Measurements from ENCODE around the gene FUCA2.

Gene FUCA2

DNA sequence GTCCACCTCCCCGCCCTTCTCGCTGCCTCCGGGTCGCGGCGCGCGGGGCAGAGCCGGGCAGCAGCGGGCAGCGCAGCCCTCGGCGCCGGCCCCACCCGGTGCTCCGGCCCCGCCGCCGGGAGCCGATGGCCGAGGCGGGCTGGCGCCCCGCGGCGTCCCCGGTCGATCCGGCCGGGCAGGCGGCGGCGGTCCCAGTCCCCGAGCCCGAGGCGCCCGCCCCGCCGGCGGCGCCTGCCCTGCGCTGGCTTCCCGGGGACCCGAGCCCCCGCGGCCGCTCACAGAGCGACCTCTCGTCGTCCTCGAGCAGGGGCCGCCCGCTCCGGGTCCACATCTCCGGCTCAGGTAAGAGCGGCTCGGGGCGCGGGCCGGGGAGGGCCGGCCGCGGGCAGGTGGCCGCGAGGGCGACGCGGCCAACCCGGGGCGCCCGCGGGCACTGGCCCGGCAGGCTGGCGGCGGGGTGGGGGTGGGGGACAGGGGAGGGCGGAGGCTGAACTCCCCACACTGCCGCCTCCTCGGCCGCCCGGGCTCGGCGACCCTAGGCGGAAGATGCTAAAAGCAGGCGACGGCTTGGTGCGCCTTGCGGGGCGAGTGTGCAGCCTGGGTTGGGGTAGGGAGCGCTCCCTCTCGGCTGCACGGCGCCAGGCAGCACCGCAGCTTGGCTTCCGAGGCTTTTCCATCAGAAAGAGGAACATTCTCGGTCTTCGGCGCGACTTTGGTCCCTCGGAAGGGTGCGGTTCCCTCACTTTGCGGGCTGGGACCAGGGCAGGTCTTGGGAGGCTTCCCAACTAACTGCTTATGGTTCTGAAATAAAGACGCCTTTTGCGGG lies 25.6 kb upstream of the FUCA2 start:
- peak overlapping the region; percentile 73 to 77 for H3K9ac ChIP-seq (ENCODE audit: low read depth in 1 of 2, low read length in 2 of 2)

DNA sequence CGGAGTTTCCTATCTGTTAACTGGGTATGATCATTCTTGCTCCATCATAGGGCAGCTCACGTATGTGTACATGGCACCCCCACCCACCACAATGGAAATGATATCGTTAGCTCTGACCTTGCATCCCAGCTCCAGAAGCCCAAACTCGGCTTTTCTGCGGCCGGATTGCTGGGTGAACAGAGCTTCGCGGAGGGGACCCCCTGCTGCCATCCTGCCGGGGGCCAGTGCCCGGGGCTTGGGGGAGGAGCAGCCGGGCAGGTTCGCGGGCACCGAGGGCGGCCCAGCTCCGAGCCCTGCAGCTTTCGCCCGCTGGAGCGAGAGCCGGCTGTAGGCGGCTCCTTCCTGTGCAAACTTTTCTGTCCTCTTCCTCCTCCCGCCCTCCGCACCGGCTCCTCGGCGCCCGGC lies 24.9 kb upstream of the FUCA2 start:
- Histone ChIP-seq H3K4me3 (ENCODE audit: low read depth in 1 of 2, low read length in 2 of 2) (peak overlapping the region; percentile 63 to 67), H3K27me3 (ENCODE audit: control insufficient read depth in 1 of 2, insufficient read depth in 2 of 2, low read length in 2 of 2) (no peaks in the 10 kb centered on the region), H3K36me3 (ENCODE audit: control insufficient read depth in 1 of 2, insufficient read depth in 2 of 2, low read length in 2 of 2) (no peaks in the 10 kb centered on the region), H3K9me3 (ENCODE audit: control insufficient read depth in 1 of 2, low read length in 2 of 2) (no peaks in the 10 kb centered on the region), H3K9ac (ENCODE audit: low read depth in 1 of 2, low read length in 2 of 2) (peak overlapping the region; percentile 58 to 73), H3K4me1 (ENCODE audit: control insufficient read depth in 1 of 2, insufficient read depth in 2 of 2, low read length in 2 of 2) (peaks cover 26 to 44% of the 10 kb centered on the region in 2 donors), H3K27ac (ENCODE audit: low read depth, low read length) (peak overlapping the region; percentile 48)

More for the DNA sequence above, 25.6 kb upstream of the FUCA2 start:
- no peaks in the 10 kb centered on the region for H3K27me3 ChIP-seq (ENCODE audit: control insufficient read depth in 1 of 2, insufficient read depth in 2 of 2, low read length in 2 of 2)
- H3K27ac ChIP-seq (ENCODE audit: low read depth, low read length), result peak overlapping the region; percentile 58
- H3K4me1 ChIP-seq (ENCODE audit: control insufficient read depth in 1 of 2, insufficient read depth in 2 of 2, low read length in 2 of 2), result peaks cover 26 to 48% of the 10 kb centered on the region in 2 donors
- no peaks in the 10 kb centered on the region for H3K36me3 ChIP-seq (ENCODE audit: control insufficient read depth in 1 of 2, insufficient read depth in 2 of 2, low read length in 2 of 2)
- no peaks in the 10 kb centered on the region for H3K9me3 ChIP-seq (ENCODE audit: control insufficient read depth in 1 of 2, low read length in 2 of 2)
- peak overlapping the region; percentile 63 to 81 for H3K4me3 ChIP-seq (ENCODE audit: low read depth in 1 of 2, low read length in 2 of 2)

DNA sequence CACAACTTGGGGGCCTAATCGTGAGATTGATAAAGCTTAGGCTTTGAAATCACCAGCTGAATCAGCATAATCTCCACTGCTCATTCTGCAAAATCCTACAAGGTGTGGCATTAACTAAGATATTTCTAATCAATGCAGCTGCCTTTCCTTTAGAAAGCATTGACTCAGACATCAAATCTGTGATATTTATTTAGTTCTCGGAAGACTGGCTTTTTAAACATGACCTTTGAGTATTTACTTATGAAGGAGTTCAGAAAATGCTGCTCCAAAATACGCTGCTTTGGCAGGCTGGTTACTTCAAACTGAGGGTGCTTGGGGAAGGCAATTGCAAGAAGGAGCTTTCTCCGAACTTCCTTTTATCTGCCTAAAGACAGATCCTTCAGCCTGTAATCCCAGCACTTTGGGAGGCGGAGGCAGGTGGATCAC lies 23.7 kb upstream of the FUCA2 start:
- Histone ChIP-seq H3K9me3 (ENCODE audit: control insufficient read depth in 1 of 2, low read length in 2 of 2) (no peaks in the 10 kb centered on the region), H3K27ac (ENCODE audit: low read depth, low read length) (no peak overlapping the region)

DNA sequence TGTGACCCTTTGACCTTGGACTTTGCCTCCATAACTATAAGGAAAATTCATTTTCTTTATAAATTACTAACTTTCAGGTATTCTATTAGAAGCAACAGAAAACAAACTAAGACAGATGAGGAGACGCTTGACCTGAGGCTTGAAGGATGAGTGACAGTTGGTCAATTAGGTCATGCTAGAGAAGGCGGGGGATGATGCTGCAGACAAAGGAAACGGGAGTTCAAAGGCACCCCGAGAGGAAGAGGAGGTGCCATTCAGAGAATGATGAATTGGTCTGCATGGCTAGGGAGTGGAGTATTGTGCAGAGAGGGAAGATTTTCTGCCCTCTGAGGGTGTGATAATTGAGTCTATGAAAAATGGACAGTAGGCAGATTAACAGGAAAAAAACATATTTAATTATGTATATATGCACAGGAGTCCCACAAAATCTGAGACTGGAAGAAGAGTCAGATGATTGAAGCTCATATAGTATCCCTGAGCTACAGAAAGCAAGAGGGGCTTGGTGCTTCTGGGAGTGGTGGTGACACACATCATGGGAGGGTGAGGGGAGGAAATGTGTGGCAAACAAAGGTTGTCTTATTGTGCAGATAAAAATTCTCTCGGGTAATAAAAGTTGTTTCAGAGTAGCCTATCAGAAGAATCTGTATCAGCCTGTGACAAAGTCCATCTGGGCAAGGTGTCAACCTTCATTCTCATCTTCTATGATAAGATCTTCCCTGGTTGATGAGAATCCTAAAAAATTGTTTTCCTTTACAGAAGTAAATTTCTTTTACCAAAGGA lies 20.4 kb upstream of the FUCA2 start:
- no peak overlapping the region for H3K27ac ChIP-seq (ENCODE audit: low read depth, low read length)
- H3K9me3 ChIP-seq (ENCODE audit: control insufficient read depth in 1 of 2, low read length in 2 of 2), result no peaks in the 10 kb centered on the region
- H3K36me3 ChIP-seq (ENCODE audit: control insufficient read depth in 1 of 2, insufficient read depth in 2 of 2, low read length in 2 of 2), result no peaks in the 10 kb centered on the region
- H3K9ac ChIP-seq (ENCODE audit: low read depth in 1 of 2, low read length in 2 of 2), result no peak overlapping the region
- no peaks in the 10 kb centered on the region for H3K27me3 ChIP-seq (ENCODE audit: control insufficient read depth in 1 of 2, insufficient read depth in 2 of 2, low read length in 2 of 2)
- peaks cover 13 to 25% of the 10 kb centered on the region in 2 donors for H3K4me1 ChIP-seq (ENCODE audit: control insufficient read depth in 1 of 2, insufficient read depth in 2 of 2, low read length in 2 of 2)
- H3K4me3 ChIP-seq (ENCODE audit: low read depth in 1 of 2, low read length in 2 of 2), result no peak overlapping the region

More for the DNA sequence above, 23.7 kb upstream of the FUCA2 start:
- Histone ChIP-seq H3K4me1 (ENCODE audit: control insufficient read depth in 1 of 2, insufficient read depth in 2 of 2, low read length in 2 of 2) (peaks cover 26 to 37% of the 10 kb centered on the region in 2 donors), H3K9ac (ENCODE audit: low read depth in 1 of 2, low read length in 2 of 2) (no peak overlapping the region), H3K27me3 (ENCODE audit: control insufficient read depth in 1 of 2, insufficient read depth in 2 of 2, low read length in 2 of 2) (no peaks in the 10 kb centered on the region), H3K36me3 (ENCODE audit: control insufficient read depth in 1 of 2, insufficient read depth in 2 of 2, low read length in 2 of 2) (no peaks in the 10 kb centered on the region), H3K4me3 (ENCODE audit: low read depth in 1 of 2, low read length in 2 of 2) (peak overlapping the region; percentile 18 to 21)

DNA sequence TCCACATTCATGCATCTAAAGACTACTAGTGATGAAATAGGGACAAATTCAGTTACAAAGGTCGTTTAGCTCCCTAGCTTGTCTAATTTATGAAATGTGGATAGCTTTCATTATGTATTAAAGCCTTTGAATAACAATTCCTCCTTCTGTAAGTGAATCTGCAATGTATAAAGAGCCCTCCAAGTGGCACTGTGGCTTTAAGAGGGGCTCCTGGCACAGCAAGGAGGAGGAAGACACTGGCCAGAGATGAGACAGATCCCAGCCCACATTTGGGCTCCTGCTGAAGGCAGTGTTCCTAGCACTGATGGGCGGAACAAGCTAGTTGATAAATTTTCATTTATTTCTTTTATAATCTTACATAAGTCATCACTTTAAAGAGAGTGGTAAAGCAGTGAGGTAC lies 17.6 kb upstream of the FUCA2 start:
- Histone ChIP-seq H3K4me3 (ENCODE audit: low read depth in 1 of 2, low read length in 2 of 2) (no peak overlapping the region), H3K36me3 (ENCODE audit: control insufficient read depth in 1 of 2, insufficient read depth in 2 of 2, low read length in 2 of 2) (no peaks in the 10 kb centered on the region), H3K27ac (ENCODE audit: low read depth, low read length) (no peak overlapping the region), H3K9me3 (ENCODE audit: control insufficient read depth in 1 of 2, low read length in 2 of 2) (no peaks in the 10 kb centered on the region), H3K4me1 (ENCODE audit: control insufficient read depth in 1 of 2, insufficient read depth in 2 of 2, low read length in 2 of 2) (peaks cover 0 to 12% of the 10 kb centered on the region in 2 donors), H3K9ac (ENCODE audit: low read depth in 1 of 2, low read length in 2 of 2) (no peak overlapping the region), H3K27me3 (ENCODE audit: control insufficient read depth in 1 of 2, insufficient read depth in 2 of 2, low read length in 2 of 2) (no peaks in the 10 kb centered on the region)

DNA sequence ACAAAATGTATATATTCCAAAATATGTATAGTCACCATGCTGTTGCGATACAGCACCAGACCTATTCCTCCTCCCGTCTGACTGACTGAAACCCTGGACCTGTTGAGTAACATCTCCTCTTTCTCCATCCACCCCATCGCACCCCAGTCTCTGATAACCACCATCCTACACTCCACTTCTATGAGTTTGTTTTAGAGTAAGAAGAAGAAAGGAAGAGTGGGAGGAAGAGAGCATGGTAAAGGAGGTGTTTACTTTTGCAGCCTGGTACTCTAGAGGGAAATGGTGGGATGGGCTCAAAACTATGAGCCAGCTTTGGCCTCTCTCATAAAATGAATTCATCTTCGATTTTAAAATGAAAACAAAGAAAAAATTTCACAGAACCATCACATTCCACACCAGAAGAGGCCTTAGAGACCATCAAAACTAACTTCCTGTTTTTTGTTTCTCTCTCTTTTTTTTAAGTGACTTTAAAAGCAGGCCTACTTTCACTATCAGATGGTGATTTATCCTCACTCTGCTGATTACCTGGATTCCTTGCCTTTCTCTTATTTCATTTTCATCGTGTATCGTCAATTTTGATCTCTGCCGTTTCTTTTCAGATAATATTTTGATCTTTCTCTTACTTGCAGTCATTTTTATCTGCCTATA lies 16.8 kb upstream of the FUCA2 start:
- peaks cover 0 to 12% of the 10 kb centered on the region in 2 donors for H3K4me1 ChIP-seq (ENCODE audit: control insufficient read depth in 1 of 2, insufficient read depth in 2 of 2, low read length in 2 of 2)
- no peak overlapping the region for H3K4me3 ChIP-seq (ENCODE audit: low read depth in 1 of 2, low read length in 2 of 2)
- no peaks in the 10 kb centered on the region for H3K9me3 ChIP-seq (ENCODE audit: control insufficient read depth in 1 of 2, low read length in 2 of 2)
- H3K27ac ChIP-seq (ENCODE audit: low read depth, low read length), result no peak overlapping the region
- H3K27me3 ChIP-seq (ENCODE audit: control insufficient read depth in 1 of 2, insufficient read depth in 2 of 2, low read length in 2 of 2), result no peaks in the 10 kb centered on the region
- H3K36me3 ChIP-seq (ENCODE audit: control insufficient read depth in 1 of 2, insufficient read depth in 2 of 2, low read length in 2 of 2), result no peaks in the 10 kb centered on the region
- H3K9ac ChIP-seq (ENCODE audit: low read depth in 1 of 2, low read length in 2 of 2), result peak overlapping the region in 1 of 2 donors; percentile 19

DNA sequence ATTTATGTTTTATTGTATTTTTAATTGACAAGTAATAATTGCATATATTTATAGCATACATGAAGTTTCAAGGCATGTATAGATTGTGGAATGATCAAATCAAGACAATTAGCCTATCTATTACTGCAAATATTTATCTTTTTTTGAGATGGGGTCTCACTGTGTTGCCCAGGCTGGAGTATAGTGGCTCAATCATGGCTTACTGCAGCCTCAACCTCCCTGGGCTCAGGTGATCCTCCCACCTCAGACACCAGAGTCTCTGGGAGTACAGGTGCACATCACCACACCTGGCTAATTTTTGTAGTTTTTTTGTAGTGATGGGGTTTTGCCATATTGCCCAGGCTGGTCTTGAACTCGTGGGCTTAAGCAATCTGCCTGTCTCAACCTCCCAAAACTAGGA lies 16.2 kb upstream of the FUCA2 start:
- H3K4me3 ChIP-seq (ENCODE audit: low read depth in 1 of 2, low read length in 2 of 2), result no peak overlapping the region
- H3K36me3 ChIP-seq (ENCODE audit: control insufficient read depth in 1 of 2, insufficient read depth in 2 of 2, low read length in 2 of 2), result no peaks in the 10 kb centered on the region
- peaks cover 0 to 13% of the 10 kb centered on the region in 2 donors for H3K4me1 ChIP-seq (ENCODE audit: control insufficient read depth in 1 of 2, insufficient read depth in 2 of 2, low read length in 2 of 2)
- H3K9ac ChIP-seq (ENCODE audit: low read depth in 1 of 2, low read length in 2 of 2), result no peak overlapping the region
- no peaks in the 10 kb centered on the region for H3K9me3 ChIP-seq (ENCODE audit: control insufficient read depth in 1 of 2, low read length in 2 of 2)
- no peak overlapping the region for H3K27ac ChIP-seq (ENCODE audit: low read depth, low read length)
- no peaks in the 10 kb centered on the region for H3K27me3 ChIP-seq (ENCODE audit: control insufficient read depth in 1 of 2, insufficient read depth in 2 of 2, low read length in 2 of 2)

DNA sequence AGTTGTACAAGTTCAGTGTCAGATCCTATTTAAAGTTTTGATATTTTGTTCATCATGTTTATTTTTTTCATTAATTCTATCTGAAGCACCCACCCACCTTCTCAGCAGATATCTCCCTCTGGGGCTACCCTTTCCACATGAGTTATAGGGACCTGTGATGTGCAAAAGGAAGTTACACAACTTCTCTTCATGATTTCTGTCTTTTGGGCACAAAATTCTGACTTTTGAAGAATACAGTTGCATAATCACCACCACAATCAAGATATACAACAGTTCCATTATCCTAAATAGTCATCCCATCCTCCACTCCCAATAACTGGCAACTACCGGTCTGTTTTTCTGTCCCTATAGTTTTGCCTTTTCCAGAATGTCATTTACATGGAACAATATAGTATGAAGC lies 13.8 kb upstream of the FUCA2 start:
- Histone ChIP-seq H3K27me3 (ENCODE audit: control insufficient read depth in 1 of 2, insufficient read depth in 2 of 2, low read length in 2 of 2) (no peaks in the 10 kb centered on the region), H3K4me1 (ENCODE audit: control insufficient read depth in 1 of 2, insufficient read depth in 2 of 2, low read length in 2 of 2) (peaks cover 3 to 23% of the 10 kb centered on the region in 2 donors), H3K4me3 (ENCODE audit: low read depth in 1 of 2, low read length in 2 of 2) (no peak overlapping the region), H3K9ac (ENCODE audit: low read depth in 1 of 2, low read length in 2 of 2) (no peak overlapping the region), H3K9me3 (ENCODE audit: control insufficient read depth in 1 of 2, low read length in 2 of 2) (no peaks in the 10 kb centered on the region), H3K27ac (ENCODE audit: low read depth, low read length) (no peak overlapping the region), H3K36me3 (ENCODE audit: control insufficient read depth in 1 of 2, insufficient read depth in 2 of 2, low read length in 2 of 2) (no peaks in the 10 kb centered on the region)

DNA sequence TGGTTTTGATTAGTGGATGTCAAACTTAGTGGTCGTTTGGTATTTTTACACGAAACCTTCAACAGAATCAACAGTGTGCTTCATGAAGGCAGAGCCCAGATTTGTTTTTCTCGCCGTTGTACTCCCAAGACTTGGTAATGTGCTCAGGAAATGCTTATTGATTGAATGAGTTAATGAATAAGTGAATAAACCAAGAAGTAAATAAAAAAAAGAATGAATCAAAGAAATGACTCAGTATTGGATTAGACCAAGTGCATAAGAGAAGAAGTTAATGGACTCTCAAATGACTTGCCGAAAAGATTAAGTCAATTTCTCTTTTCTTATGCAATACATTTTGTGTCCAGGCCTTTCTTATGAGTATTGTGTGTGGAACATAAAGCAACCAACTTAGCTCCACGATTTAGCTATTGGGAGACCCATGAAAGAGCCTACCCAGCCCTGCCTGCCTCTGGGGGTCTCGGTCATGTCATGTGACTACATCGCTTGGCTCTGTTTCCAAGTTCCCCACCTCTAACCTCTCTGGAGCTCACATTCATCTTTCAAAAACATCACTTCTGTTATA lies 10.6 kb upstream of the FUCA2 start:
- H3K4me1 ChIP-seq (ENCODE audit: control insufficient read depth in 1 of 2, insufficient read depth in 2 of 2, low read length in 2 of 2), result peaks cover 3 to 20% of the 10 kb centered on the region in 2 donors
- no peaks in the 10 kb centered on the region for H3K36me3 ChIP-seq (ENCODE audit: control insufficient read depth in 1 of 2, insufficient read depth in 2 of 2, low read length in 2 of 2)
- H3K27ac ChIP-seq (ENCODE audit: low read depth, low read length), result no peak overlapping the region
- H3K9me3 ChIP-seq (ENCODE audit: control insufficient read depth in 1 of 2, low read length in 2 of 2), result no peaks in the 10 kb centered on the region
- no peaks in the 10 kb centered on the region for H3K27me3 ChIP-seq (ENCODE audit: control insufficient read depth in 1 of 2, insufficient read depth in 2 of 2, low read length in 2 of 2)
- no peak overlapping the region for H3K4me3 ChIP-seq (ENCODE audit: low read depth in 1 of 2, low read length in 2 of 2)
- no peak overlapping the region for H3K9ac ChIP-seq (ENCODE audit: low read depth in 1 of 2, low read length in 2 of 2)

Data from duodenal mucosa (tissue), 2 donors.